ENCODE results near the gene GABRG3. TPM values are rescaled to one million over a fixed set of nuclear protein-coding genes. Genes with fewer than 3 reads are reported as not detected.

Gene GABRG3
- total RNA-seq, 1 experiment from 2014 or later = 0.15 TPM

DNA sequence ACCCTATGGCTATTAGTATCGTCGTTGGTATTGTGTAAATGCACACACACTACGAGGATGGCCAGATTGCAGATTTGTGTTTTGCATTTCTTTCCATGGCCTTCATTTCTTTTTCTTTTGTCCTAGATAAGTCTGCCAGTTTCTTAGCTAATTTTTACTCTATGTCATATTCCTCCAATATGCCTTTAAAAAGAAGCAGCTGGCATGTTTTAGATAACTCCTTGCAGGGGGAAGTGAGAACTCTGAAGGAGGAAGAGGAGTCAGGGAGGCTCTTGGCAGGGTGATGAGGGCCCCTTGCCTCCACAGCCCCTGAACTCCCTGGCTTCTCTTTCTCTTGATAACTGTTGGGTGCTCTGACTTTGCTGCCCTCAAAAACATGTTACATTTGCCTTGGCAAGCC, 244.0 kb downstream of the GABRG3 start:
- H3T11ph ChIP-seq (ENCODE audit: low read length) = no peak overlapping the region
- Mint-ChIP-seq H3K4me3 (no peak overlapping the region), H3K27ac (no peak overlapping the region), H3K36me3 (ENCODE audit: insufficient read depth in 1 of 3, low read depth in 3 of 3) (no peaks in the 10 kb centered on the region; a peak in 1 of 7 replicates), H3K4me1 (peaks cover 0 to 5% of the 10 kb centered on the region in 2 experiments; a peak in 2 of 4 replicates), H3K27me3 (ENCODE audit: low read depth) (peaks cover 1% of the 10 kb centered on the region; the same call in 1 of the 2 replicates), H3K9me3 (peaks cover 0 to 4% of the 10 kb centered on the region in 2 experiments; a peak in 3 of 5 replicates)
- H2BK5ac ChIP-seq (ENCODE audit: insufficient read length, low read length) = no peak overlapping the region
- H2AK5ac ChIP-seq (ENCODE audit: insufficient read length, low read length) = no peak overlapping the region
- no peaks in the 10 kb centered on the region for H3K27me3 ChIP-seq (ENCODE audit: insufficient read depth, low read length)
- H4K91ac ChIP-seq (ENCODE audit: insufficient read length, low read depth, low read length) = no peak overlapping the region
- H3K4ac ChIP-seq (ENCODE audit: low read depth, low read length) = no peak overlapping the region
- no peak overlapping the region for H3K4me2 ChIP-seq (ENCODE audit: insufficient read depth, insufficient read length, low read length)
- H4K8ac ChIP-seq (replicated peaks; ENCODE audit: insufficient read length, low read depth, low read length) = no peak overlapping the region
- H3K23ac ChIP-seq (ENCODE audit: insufficient read length, low read depth, low read length) = no peak overlapping the region
- H3K4me1 ChIP-seq (ENCODE audit: insufficient read depth, low read length) = no peaks in the 10 kb centered on the region
- no peak overlapping the region for H3K27ac ChIP-seq (ENCODE audit: insufficient read length, low read depth, low read length)
- no CpG with 5 or more reads among the region's 3 CpGs for WGBS (ENCODE audit: extremely low coverage, insufficient read length, low lambda C conversion rate)
- DNase-seq = no peak
- H2BK20ac ChIP-seq (ENCODE audit: low read depth, low read length, poor library complexity, severe bottlenecking) = no peak overlapping the region
- no peak overlapping the region for H2AFZ ChIP-seq (ENCODE audit: low read length)
- no peak overlapping the region for H2BK15ac ChIP-seq (ENCODE audit: low read depth, low read length)
- H3K18ac ChIP-seq (ENCODE audit: insufficient read length, low read depth, low read length) = no peak overlapping the region
- H4K5ac ChIP-seq (ENCODE audit: insufficient read length, low read depth, low read length) = no peak overlapping the region
- H3K23me2 ChIP-seq (ENCODE audit: insufficient read length, low read depth, low read length, poor library complexity, severe bottlenecking) = no peaks in the 10 kb centered on the region
- TF ChIP-seq, protein P1, sequence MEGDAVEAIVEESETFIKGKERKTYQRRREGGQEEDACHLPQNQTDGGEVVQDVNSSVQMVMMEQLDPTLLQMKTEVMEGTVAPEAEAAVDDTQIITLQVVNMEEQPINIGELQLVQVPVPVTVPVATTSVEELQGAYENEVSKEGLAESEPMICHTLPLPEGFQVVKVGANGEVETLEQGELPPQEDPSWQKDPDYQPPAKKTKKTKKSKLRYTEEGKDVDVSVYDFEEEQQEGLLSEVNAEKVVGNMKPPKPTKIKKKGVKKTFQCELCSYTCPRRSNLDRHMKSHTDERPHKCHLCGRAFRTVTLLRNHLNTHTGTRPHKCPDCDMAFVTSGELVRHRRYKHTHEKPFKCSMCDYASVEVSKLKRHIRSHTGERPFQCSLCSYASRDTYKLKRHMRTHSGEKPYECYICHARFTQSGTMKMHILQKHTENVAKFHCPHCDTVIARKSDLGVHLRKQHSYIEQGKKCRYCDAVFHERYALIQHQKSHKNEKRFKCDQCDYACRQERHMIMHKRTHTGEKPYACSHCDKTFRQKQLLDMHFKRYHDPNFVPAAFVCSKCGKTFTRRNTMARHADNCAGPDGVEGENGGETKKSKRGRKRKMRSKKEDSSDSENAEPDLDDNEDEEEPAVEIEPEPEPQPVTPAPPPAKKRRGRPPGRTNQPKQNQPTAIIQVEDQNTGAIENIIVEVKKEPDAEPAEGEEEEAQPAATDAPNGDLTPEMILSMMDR (conservative IDR thresholded peaks at IDR 0.05) = no peak
- no peaks in the 10 kb centered on the region for H3K79me2 ChIP-seq (ENCODE audit: insufficient read depth, low read length)
- H3K56ac ChIP-seq (ENCODE audit: insufficient read length, low read depth, low read length) = no peak overlapping the region
- no peaks in the 10 kb centered on the region for H3K9me3 ChIP-seq (ENCODE audit: control insufficient read depth, low read depth, low read length)
- no peak overlapping the region for H2BK12ac ChIP-seq (ENCODE audit: insufficient read length, low read depth, low read length)
- no peak overlapping the region for H3K9ac ChIP-seq (ENCODE audit: extremely low read depth, insufficient read length, low read length)
- H3K14ac ChIP-seq (ENCODE audit: insufficient read depth, low read length) = no peak overlapping the region
- no peaks in the 10 kb centered on the region for H4K20me1 ChIP-seq (ENCODE audit: control insufficient read depth, insufficient read depth, insufficient read length)
- H3K79me1 ChIP-seq (ENCODE audit: insufficient read depth, low read depth, low read length, poor library complexity, severe bottlenecking) = no peaks in the 10 kb centered on the region
- no peak overlapping the region for H2BK120ac ChIP-seq (ENCODE audit: low read depth, low read length, poor library complexity, severe bottlenecking)
